NCI-H1105 treated with DMSO at 0.1 percent for 48 hours (cell line): ENCODE measurements around the gene EPS8L1.

Experiments
- DNase-seq: peaks from one replicate; lab custom pipeline; 2025; lab: John Stamatoyannopoulos, UW

The EPS8L1 gene

DNA sequence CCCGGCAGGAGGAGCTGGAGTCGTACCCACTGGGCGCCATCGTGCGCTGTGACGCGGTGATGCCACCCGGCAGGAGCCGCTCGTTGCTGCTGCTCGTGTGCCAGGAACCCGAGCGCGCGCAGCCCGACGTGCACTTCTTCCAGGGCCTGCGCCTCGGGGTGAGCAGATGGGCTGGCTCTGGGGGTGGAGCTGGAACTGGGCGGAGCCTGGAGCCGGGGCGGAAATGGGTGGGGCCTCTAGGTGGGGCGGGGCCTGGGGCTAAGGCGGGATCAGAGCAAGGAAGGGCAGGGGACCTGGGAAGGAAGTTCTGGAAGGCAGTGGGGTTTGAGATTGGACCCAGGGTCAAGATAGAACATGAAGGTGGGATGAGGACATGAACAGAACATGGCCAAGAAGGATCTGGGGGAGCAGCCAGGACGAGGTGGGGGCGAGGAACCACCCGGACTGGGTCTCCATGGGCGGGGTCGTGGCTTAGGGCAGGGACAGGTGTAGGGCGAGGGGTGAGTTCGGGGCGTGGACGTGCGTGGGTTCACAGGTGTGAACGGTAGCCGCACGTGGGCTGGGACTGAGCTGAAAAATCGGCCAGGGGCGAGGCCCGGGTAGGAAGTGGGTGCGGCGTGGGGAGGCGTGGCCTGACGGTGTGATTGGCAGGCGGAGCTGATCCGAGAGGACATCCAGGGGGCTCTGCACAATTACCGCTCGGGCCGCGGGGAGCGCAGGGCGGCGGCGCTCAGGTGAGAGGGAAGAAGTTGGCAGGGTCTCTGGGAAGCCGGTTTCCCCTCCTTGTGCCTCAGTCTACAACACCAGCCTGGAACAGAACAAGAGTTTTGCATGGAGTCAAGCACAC lies 4.7 kb downstream of the EPS8L1 start:
- peak; percentile 67 for DNase-seq

- peak; percentile 54 for DNase-seq
These were observed 5.5 kb downstream of the EPS8L1 start for GRCh38 chr19:55080968-55081769.

DNA sequence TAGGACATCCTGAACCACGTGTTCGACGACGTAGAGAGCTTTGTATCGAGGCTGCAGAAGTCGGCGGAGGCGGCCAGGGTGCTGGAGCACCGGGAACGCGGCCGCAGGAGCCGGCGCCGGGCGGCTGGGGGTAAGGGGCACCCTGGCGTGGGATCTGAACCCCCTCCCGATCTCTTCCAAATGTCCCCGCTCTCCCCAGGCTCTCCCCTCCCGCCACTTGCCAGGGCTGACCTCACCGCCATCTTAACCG lies 6.0 kb downstream of the EPS8L1 start:
- no peak for DNase-seq

DNA sequence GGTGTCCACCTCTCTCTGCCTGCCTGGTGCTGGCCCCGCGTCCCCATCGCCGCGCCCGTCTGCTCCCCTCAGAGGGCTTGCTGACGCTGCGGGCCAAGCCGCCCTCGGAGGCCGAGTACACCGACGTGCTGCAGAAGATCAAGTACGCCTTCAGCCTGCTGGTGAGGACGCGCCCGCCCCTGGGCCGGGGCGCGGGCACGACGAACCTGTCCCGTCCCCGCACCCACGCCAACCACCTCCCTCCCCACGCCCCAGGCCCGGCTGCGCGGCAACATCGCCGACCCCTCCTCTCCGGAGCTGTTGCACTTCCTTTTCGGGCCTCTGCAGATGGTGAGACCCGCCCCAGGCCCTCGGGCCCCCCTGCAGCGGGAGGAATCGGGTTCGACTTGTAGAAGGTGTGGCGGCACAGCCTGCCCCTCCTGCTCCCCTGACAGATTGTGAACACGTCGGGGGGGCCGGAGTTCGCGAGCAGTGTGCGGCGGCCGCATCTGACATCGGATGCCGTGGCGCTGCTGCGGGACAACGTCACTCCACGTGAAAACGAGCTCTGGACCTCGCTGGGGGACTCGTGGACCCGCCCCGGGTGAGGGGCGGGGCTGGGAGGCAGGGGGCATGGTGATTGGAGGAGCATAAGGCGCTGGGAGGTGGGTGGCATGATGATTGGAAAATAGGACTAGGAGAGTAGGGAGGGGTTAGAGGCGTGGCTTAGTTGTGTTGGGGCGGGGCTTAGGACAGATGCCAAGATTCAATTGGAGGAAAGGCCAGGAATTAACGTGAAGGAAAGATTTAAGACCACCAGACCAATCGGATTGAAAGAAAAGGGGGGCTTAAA lies 6.6 kb downstream of the EPS8L1 start:
- no peak for DNase-seq

- DNase-seq: no peak
These were observed 7.6 kb downstream of the EPS8L1 start for GRCh38 chr19:55083004-55083850.

GRCh38 chr19:55084416-55084815 lies 8.7 kb downstream of the EPS8L1 start:
- DNase-seq: no peak

GRCh38 chr19:55085923-55086715 lies 10.4 kb downstream of the EPS8L1 start:
- no peak for DNase-seq

- DNase-seq: peak; percentile 90
These were observed 11.3 kb downstream of the EPS8L1 start for GRCh38 chr19:55086730-55087541.

GRCh38 chr19:55087542-55087901 lies 11.9 kb downstream of the EPS8L1 start:
- no peak for DNase-seq

- DNase-seq: no peak
These were observed 12.4 kb downstream of the EPS8L1 start for GRCh38 chr19:55088021-55088451.

DNA sequence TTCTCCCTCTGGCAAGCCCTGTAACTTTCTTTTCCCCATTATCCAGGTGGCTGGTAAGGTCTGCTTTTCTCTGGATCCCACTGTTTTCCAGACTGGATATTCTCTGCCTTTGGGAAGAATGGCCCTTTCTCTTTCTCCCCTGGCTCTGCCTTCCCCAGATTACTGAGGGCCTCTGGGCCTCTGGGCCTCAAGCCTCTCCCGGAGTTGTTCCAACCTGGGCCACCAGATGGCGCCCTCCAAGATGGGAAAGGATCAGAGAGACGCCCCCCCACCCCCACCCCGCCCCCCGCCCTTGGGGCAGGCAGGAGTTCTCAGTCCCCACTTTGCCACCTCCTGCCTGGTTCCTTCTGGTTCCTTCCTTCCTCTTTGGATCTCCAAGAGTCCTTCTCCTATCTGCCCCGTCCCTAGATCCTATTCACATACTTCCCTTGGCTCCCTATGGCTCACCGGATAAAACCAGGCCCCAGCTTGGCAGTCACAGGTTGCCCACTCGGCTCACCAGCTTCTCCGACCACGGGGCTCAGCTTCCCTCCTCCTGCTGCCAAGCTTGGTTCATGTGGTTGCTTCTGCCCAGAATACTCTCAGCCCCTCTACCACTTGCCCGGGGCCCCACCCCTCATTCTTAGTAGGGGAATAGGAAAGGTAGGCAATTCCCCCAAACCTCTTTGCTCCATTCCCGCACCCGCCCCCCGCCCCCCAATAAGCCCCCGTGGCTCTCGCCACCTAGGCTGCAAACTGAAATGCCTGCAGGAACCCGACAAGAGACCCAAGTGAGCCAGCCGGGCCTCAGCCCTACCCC lies 13.1 kb downstream of the EPS8L1 start:
- DNase-seq: peak; percentile 54

DNA sequence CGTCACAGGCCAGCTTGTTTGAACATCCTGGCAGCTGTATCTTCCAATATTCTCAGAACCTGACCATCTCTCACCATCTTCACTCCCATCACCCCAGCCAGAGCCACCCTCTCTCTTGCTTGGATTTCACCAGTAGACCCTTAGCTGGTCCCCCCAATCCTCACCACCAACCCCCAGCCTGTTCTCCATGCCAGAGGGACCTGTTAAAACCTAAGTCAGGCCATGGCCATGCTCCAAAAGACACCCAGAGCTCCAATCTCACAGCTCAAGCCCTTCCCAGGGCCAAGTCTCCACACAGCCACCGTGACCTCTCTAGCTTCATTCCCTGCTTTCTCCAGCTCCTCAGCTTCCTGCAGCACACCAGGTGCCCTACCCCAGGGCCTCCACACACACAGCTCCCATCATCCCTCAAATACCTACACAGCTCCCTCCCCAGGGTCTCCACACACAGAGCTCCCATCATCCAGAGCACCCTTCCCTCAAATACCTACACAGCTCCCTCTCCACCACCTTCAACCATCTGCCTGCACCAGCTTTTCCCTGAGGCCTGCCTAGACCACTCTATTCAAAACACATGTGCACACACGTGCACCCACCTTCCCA lies 13.8 kb downstream of the EPS8L1 start:
- DNase-seq: no peak

DNA sequence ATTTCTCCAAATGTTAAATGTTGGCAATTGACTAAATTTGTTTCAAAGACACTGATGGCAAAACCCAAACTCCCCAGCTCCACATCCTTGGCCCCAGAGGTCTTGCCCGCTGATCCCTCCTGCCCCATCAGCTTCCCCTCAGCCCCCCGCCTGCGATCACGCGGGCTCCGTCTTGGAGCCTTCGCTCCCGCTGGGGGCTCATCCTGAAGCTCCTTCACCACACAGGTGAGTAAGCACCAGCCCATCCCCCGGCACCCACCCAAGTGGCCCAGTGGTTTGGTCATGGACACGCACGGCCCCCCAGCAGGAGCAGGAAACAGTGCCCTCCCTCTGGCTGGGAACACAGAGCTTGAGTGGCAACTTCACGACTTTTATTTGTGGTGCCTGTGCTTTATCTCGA lies 14.9 kb downstream of the EPS8L1 start:
- no peak for DNase-seq

- no peak for DNase-seq
These were observed 15.6 kb downstream of the EPS8L1 start for GRCh38 chr19:55091126-55091910.

DNA sequence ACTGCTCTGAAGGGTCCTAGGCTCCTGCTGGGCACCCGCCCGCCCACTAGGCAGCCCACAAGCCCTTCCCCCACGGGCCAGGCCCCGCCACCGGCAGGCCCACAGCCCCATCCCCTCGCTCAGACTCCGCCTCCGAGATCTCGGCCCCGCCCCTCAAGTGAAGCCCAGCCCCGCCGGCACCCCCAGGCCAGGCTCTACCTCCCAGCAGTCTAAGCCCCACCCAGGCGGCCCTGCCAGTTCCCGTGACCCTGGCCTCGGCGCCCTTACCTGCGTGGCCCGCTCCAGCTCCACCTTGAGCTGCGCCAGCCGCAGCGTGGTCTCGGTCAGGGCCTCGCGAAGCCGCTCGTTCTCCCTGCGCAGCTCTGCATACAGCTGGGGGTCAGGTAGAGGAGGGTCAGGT lies 16.3 kb downstream of the EPS8L1 start:
- DNase-seq: no peak

GRCh38 chr19:55092423-55093318 lies 17.0 kb downstream of the EPS8L1 start:
- DNase-seq: no peak
